H9 (cell line): ENCODE results near the gene GPR35. TPM values are rescaled to one million over a fixed set of nuclear protein-coding genes. Genes with fewer than 3 reads are reported as not detected.
A peak's percentile ranks its signal among the peaks of the same experiment; 100 is the strongest.

Experiments
- DNase-seq: peaks from one replicate; pipeline ENCODE4 v3.0.0-alpha.2; 2017
- H2AFZ ChIP-seq: one replicate; pipeline ENCODE4 v1.6.1; 2013; ENCODE audit warnings: mild to moderate bottlenecking, low read length, control low read depth, moderate library complexity
- H2AK5ac ChIP-seq: 2 replicates; pipeline ENCODE4 v1.6.1; 2013; ENCODE audit warnings: low read length, control low read depth, mixed read lengths; ENCODE audit not compliant: insufficient read length
- H2BK120ac ChIP-seq: one replicate; pipeline ENCODE4 v1.6.1; 2013; ENCODE audit warnings: low read depth, mild to moderate bottlenecking, low read length, control low read depth, inconsistent platforms; ENCODE audit not compliant: poor library complexity, severe bottlenecking
- H2BK12ac ChIP-seq: 2 replicates; pipeline ENCODE4 v1.6.1; 2013; ENCODE audit warnings: low read length, control low read depth, mixed read lengths, low read depth; ENCODE audit not compliant: insufficient read length
- H2BK15ac ChIP-seq: 2 replicates; pipeline ENCODE4 v1.6.1; 2013; ENCODE audit warnings: low read depth, low read length, control low read depth
- H2BK20ac ChIP-seq: one replicate; pipeline ENCODE4 v1.6.1; 2013; ENCODE audit warnings: low read depth, mild to moderate bottlenecking, low read length, control low read depth, inconsistent platforms; ENCODE audit not compliant: poor library complexity, severe bottlenecking
- H2BK5ac ChIP-seq: 2 replicates; pipeline ENCODE4 v1.6.1; 2013; ENCODE audit warnings: low read length, control low read depth, mixed read lengths; ENCODE audit not compliant: insufficient read length
- H3K14ac ChIP-seq: 2 replicates; pipeline ENCODE4 v1.6.1; 2013; ENCODE audit warnings: low read length, control low read depth; ENCODE audit not compliant: insufficient read depth
- H3K18ac ChIP-seq: 2 replicates; pipeline ENCODE4 v1.6.1; 2013; ENCODE audit warnings: low read depth, mild to moderate bottlenecking, mixed read lengths, low read length, control low read depth; ENCODE audit not compliant: insufficient read length
- H3K23ac ChIP-seq: 2 replicates; pipeline ENCODE4 v1.6.1; 2013; ENCODE audit warnings: low read length, control low read depth, mixed read lengths, low read depth; ENCODE audit not compliant: insufficient read length
- H3K23me2 ChIP-seq: 2 replicates; pipeline ENCODE4 v1.6.1; 2013; ENCODE audit warnings: low read depth, mild to moderate bottlenecking, mixed read lengths, low read length, control low read depth; ENCODE audit not compliant: insufficient read length, poor library complexity, severe bottlenecking
- H3K27ac ChIP-seq: 2 replicates; pipeline ENCODE4 v1.5.1; 2013; ENCODE audit warnings: low read length, control low read depth, mixed read lengths, low read depth; ENCODE audit not compliant: insufficient read length
- H3K27me3 ChIP-seq: 2 replicates; pipeline ENCODE4 v1.6.1; 2013; ENCODE audit warnings: low read length, control low read depth, inconsistent platforms; ENCODE audit not compliant: insufficient read depth
- H3K4ac ChIP-seq: 2 replicates; pipeline ENCODE4 v1.6.1; 2013; ENCODE audit warnings: low read depth, mild to moderate bottlenecking, control low read depth, inconsistent platforms, low read length, moderate library complexity
- H3K4me1 ChIP-seq: 2 replicates; pipeline ENCODE4 v1.6.1; 2013; ENCODE audit warnings: low read length, control low read depth, inconsistent platforms; ENCODE audit not compliant: insufficient read depth
- H3K4me2 ChIP-seq: 2 replicates; pipeline ENCODE4 v1.6.1; 2013; ENCODE audit warnings: low read length, control low read depth, mixed read lengths; ENCODE audit not compliant: insufficient read length, insufficient read depth
- H3K56ac ChIP-seq: 2 replicates; pipeline ENCODE4 v1.6.1; 2013; ENCODE audit warnings: low read depth, mild to moderate bottlenecking, mixed read lengths, low read length, control low read depth; ENCODE audit not compliant: insufficient read length
- H3K79me1 ChIP-seq: 2 replicates; pipeline ENCODE4 v1.6.1; 2013; ENCODE audit warnings: low read depth, mild to moderate bottlenecking, moderate library complexity, low read length, control low read depth, inconsistent platforms; ENCODE audit not compliant: insufficient read depth, poor library complexity, severe bottlenecking
- H3K79me2 ChIP-seq: 2 replicates; pipeline ENCODE4 v1.6.1; 2013; ENCODE audit warnings: low read length, control low read depth, inconsistent platforms; ENCODE audit not compliant: insufficient read depth
- H3K9ac ChIP-seq: 2 replicates; pipeline ENCODE4 v1.6.1; 2013; ENCODE audit warnings: low read length, control low read depth, mixed read lengths; ENCODE audit not compliant: insufficient read length; ENCODE audit errors: extremely low read depth
- H3K9me3 ChIP-seq: one replicate; pipeline ENCODE4 v1.6.1; 2013; ENCODE audit warnings: low read depth, low read length, inconsistent platforms; ENCODE audit not compliant: control insufficient read depth
- H3T11ph ChIP-seq: one replicate; pipeline ENCODE4 v1.6.1; 2013; ENCODE audit warnings: mild to moderate bottlenecking, low read length, control low read depth, inconsistent platforms
- H4K20me1 ChIP-seq: one replicate; pipeline ENCODE4 v1.6.1; 2013; ENCODE audit not compliant: control insufficient read depth, insufficient read length, insufficient read depth
- H4K5ac ChIP-seq: 2 replicates; pipeline ENCODE4 v1.6.1; 2013; ENCODE audit warnings: low read depth, mild to moderate bottlenecking, mixed read lengths, low read length, control low read depth; ENCODE audit not compliant: insufficient read length
- H4K8ac ChIP-seq: replicated peaks from 2 replicates; pipeline ENCODE4 v1.6.1; 2013; ENCODE audit warnings: low read length, control low read depth, mixed read lengths, low read depth; ENCODE audit not compliant: insufficient read length
- H4K91ac ChIP-seq: 2 replicates; pipeline ENCODE4 v1.6.1; 2013; ENCODE audit warnings: low read depth, mild to moderate bottlenecking, moderate library complexity, mixed read lengths, low read length, control low read depth; ENCODE audit not compliant: insufficient read length
- H3K27ac Mint-ChIP-seq, 3 experiments: 2 replicates in 2 of 3; 3 replicates in 1 of 3; pipeline ENCODE4 v1.8.0; 2020 to 2021; ENCODE audit warnings: mixed read lengths in 3 of 3, mild to moderate bottlenecking in 1 of 3, moderate library complexity in 1 of 3
- H3K27me3 Mint-ChIP-seq: 2 replicates; pipeline ENCODE4 v1.8.0; 2021; ENCODE audit warnings: low read depth, mild to moderate bottlenecking, moderate library complexity, mixed read lengths
- H3K36me3 Mint-ChIP-seq, 3 experiments: 2 replicates in 2 of 3; 3 replicates in 1 of 3; pipeline ENCODE4 v1.8.0; 2020 to 2021; ENCODE audit warnings: low read depth in 3 of 3, mixed read lengths in 3 of 3; ENCODE audit not compliant: insufficient read depth in 1 of 3
- H3K4me1 Mint-ChIP-seq, 2 experiments: 2 replicates each; pipeline ENCODE4 v1.8.0; 2020; ENCODE audit warnings: mixed read lengths in 2 of 2
- H3K4me3 Mint-ChIP-seq, 2 experiments: 2 replicates in 1 of 2; 3 replicates in 1 of 2; pipeline ENCODE4 v1.8.0; 2020 to 2021; ENCODE audit warnings: mild to moderate bottlenecking in 2 of 2, mixed read lengths in 2 of 2, moderate library complexity in 1 of 2
- H3K9me3 Mint-ChIP-seq, 2 experiments: 2 replicates in 1 of 2; 3 replicates in 1 of 2; pipeline ENCODE4 v1.8.0; 2020; ENCODE audit warnings: mild to moderate bottlenecking in 2 of 2, mixed read lengths in 2 of 2, moderate library complexity in 1 of 2
- WGBS: extraction: QIAGEN DNeasy Blood & Tissue Kit; methylation state at CpG from one replicate; pipeline ENCODE4 v1.1.7; 2013; ENCODE audit warnings: missing lambda C conversion rate, low lambda C conversion rate, mixed read lengths; ENCODE audit not compliant: insufficient read length; ENCODE audit errors: extremely low coverage; 5-methylcytosine and 5-hydroxymethylcytosine counted together
- total RNA-seq: library from RNA; stranded (reverse); gene quantifications from 2 replicates; pipeline ENCODE4 v1.2.1, GENCODE V29; 2021
- TF ChIP-seq, protein P1 (sequence below): fragments of 200-600 bp; sonication (generic); conservative IDR thresholded peaks from 3 replicates; pipeline ENCODE4 v1.8.0; 2021; ENCODE audit warnings: antibody characterized with exemption, mild to moderate bottlenecking

The GPR35 gene
- total RNA-seq, 1 experiment from 2014 or later: 1.4 TPM

DNA sequence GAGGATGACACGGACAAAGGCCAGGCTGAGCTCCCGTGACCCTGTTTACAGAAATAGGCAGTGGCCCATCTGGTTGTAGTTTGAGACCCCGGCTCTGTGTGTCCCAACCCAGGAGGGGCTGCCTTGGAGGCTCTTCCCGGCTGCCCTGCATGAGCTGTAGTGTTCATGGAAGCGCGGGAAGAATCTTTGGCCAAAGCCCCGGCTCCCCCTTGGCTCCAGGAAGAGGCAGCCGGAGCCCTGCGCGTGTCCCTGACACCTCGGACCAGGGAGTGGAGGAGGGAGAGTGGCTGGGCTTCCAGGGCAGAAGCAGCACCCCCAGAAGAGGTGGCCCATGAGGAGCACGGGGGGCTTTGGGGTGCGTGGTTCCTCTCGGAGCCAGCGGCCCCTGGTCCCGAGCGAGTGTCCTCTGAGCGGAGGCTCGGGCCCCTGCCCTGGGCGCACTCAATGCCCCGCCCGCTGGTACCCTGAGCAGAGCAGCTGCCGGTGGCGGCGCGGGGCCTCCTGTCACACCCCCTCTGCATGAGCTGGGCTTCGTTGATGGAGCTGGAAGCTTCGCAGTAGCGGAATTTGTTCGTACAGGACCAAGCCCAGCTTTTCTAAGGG, 21.7 kb downstream of the GPR35 start:
- Histone ChIP-seq H3T11ph (no peak overlapping the region), H2BK5ac (no peak overlapping the region), H2BK120ac (no peak overlapping the region), H4K91ac (no peak overlapping the region), H4K5ac (no peak overlapping the region), H3K4me1 (no peaks in the 10 kb centered on the region), H3K23me2 (no peaks in the 10 kb centered on the region), H3K9ac (no peak overlapping the region), H4K20me1 (no peaks in the 10 kb centered on the region), H2BK15ac (no peak overlapping the region), H3K27me3 (no peaks in the 10 kb centered on the region), H3K23ac (no peak overlapping the region), H3K9me3 (no peaks in the 10 kb centered on the region), H3K79me2 (no peaks in the 10 kb centered on the region), H3K4me2 (no peak overlapping the region), H2AFZ (no peak overlapping the region), H2AK5ac (no peak overlapping the region), H3K4ac (no peak overlapping the region), H2BK20ac (no peak overlapping the region), H3K18ac (no peak overlapping the region), H3K79me1 (no peaks in the 10 kb centered on the region), H3K56ac (no peak overlapping the region), H2BK12ac (no peak overlapping the region), H3K27ac (no peak overlapping the region), H3K14ac (no peak overlapping the region), H4K8ac (no peak overlapping the region)
- Mint-ChIP-seq H3K4me3 (no peak overlapping the region), H3K36me3 (no peaks in the 10 kb centered on the region; a peak in 2 of 7 replicates), H3K27ac (no peak overlapping the region), H3K27me3 (peaks cover 52% of the 10 kb centered on the region), H3K4me1 (peaks cover 9 to 17% of the 10 kb centered on the region in 2 experiments), H3K9me3 (peaks cover 4% of the 10 kb centered on the region in 2 experiments; a peak in 3 of 5 replicates)
- WGBS: no CpG with 5 or more reads among the region's 30 CpGs
- peak; percentile 26 for DNase-seq
- TF ChIP-seq, protein P1, sequence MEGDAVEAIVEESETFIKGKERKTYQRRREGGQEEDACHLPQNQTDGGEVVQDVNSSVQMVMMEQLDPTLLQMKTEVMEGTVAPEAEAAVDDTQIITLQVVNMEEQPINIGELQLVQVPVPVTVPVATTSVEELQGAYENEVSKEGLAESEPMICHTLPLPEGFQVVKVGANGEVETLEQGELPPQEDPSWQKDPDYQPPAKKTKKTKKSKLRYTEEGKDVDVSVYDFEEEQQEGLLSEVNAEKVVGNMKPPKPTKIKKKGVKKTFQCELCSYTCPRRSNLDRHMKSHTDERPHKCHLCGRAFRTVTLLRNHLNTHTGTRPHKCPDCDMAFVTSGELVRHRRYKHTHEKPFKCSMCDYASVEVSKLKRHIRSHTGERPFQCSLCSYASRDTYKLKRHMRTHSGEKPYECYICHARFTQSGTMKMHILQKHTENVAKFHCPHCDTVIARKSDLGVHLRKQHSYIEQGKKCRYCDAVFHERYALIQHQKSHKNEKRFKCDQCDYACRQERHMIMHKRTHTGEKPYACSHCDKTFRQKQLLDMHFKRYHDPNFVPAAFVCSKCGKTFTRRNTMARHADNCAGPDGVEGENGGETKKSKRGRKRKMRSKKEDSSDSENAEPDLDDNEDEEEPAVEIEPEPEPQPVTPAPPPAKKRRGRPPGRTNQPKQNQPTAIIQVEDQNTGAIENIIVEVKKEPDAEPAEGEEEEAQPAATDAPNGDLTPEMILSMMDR: no peak
